GM18502 (cell line): ENCODE data around the gene GUCA1A.
"Not testable (repeated sequence)": the region's sequence is repeated elsewhere in the genome, so short reads cannot be mapped to it uniquely, and the experiment has no call there.

ENCODE experiments used
- ATAC-seq: cut with Tn5 transposase; IDR thresholded peaks from one replicate; pipeline ENCODE4 v1.9.1; 2021; ENCODE audit warnings: mild to moderate bottlenecking; ENCODE audit not compliant: unreplicated experiment, poor library complexity

GUCA1A gene

GRCh38 chr6:42171813-42172581 is 1.2 kb upstream of the GUCA1A start:
- no peak for ATAC-seq

DNA sequence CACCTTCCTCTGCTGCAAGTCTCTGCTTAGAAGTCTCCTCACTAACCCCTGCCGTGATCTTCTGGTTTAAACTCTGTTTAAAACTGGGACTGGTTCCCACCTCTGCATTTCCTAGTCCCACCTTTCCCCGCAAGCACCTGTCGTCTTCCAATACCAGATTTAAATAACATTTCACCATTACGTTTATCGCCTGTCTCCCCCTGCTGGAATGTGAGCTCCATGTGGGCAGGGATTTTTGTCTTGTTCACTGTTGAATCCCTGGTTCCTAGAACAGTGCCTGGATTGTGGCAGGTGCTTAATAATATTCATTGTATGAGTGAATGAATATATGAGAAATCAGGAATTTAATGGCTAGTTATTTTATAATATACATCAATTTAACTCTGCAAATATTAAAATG is 2.7 kb downstream of the GUCA1A start:
- ATAC-seq = no peak

- no peak for ATAC-seq
These were observed 3.8 kb downstream of the GUCA1A start for GRCh38 chr6:42176981-42177380.

DNA sequence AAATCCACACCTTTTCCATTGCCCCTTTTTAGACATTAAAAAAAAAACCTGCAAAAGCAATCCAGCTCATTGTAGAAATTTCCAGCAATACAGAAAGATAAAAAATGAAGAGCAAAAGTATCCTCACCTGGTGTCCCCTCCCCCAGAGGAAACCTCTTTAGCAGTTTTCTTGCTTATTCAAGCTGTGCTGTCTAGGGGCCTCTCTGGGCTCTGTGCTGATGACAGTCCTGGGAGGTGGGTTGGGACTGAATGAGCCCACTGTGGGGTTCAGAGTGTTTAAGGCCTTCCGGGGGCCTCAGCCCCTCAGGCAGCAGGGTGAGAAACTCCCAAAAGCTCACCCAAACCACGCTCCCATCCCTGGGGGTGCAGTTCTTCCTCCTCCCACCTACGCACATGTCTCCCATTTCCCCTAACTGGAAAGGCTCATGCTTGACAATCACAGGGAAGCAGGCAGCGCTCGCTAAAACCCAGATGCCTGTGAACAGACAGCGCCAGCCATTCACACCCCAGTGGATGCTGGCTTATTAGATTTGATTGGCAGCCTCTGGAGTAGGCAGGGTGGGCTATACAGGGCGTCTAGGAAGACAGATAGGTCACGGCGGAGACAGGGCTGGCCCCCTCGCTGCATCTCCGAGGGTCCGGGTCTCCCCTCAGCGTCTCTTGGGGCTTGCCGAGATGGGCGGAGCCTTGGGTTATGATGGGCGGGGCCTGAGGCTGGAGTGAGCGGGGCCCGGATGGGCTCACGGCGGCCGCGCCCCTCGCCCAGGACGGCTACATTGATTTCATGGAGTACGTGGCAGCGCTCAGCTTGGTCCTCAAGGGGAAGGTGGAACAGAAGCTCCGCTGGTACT is 4.6 kb downstream of the GUCA1A start:
- ATAC-seq = no peak

- no peak for ATAC-seq
These were observed 6.2 kb downstream of the GUCA1A start for GRCh38 chr6:42179261-42179944.

- no peak for ATAC-seq
These were observed 6.8 kb downstream of the GUCA1A start for GRCh38 chr6:42179945-42180313.

- no peak for ATAC-seq
These were observed 8.9 kb downstream of the GUCA1A start for GRCh38 chr6:42182101-42182500.

DNA sequence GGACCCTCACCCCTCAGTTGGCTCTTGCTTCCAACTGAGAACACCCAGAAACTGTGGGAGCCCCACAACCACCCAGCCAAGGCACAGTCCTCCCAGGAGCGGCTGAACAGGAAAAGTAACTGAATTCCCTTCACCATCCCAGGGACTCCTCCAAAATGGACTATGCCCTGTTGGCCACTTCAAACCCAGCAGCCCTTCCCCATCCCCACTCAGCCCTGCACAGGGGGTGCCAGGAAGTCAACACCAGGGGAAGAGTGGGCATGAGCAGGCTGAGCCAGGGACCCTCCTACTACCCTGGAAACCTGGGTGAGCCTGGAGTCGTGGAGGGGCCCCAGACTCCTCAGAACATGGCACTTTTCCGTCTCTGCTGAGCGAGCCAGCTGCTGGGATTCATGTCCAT is 11.3 kb downstream of the GUCA1A start:
- no peak for ATAC-seq

- no peak for ATAC-seq
These were observed 12.4 kb downstream of the GUCA1A start for GRCh38 chr6:42185597-42185996.

DNA sequence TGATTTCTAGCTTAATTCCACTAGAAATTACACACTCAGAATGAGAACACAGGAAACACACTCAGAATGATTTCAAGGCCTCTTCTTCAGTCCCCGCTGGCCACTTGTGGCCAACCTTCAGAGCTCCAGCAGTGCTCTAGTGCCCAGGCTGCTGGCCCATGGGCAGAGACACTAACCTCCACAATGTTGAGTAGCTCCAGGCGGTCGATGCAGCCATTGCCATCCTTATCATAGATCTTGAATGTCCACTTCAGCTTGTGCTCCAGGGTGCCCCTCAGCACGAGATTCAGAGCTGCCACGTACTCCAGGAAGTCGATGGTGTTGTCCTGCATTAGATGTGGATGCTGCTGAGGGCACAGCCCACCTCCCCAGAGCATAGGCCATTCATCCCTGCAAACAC is 15.2 kb downstream of the GUCA1A start:
- no peak for ATAC-seq

- ATAC-seq = no peak
These were observed 17.5 kb downstream of the GUCA1A start for GRCh38 chr6:42190554-42191183.

GRCh38 chr6:42192385-42192784 is 19.2 kb downstream of the GUCA1A start:
- not testable (repeated sequence) for ATAC-seq

GRCh38 chr6:42193491-42193894 is 20.3 kb downstream of the GUCA1A start:
- ATAC-seq = no peak

- ATAC-seq = no peak
These were observed 20.9 kb downstream of the GUCA1A start for GRCh38 chr6:42194056-42194455.

GRCh38 chr6:42195415-42195814 is 22.3 kb downstream of the GUCA1A start:
- ATAC-seq = no peak

- no peak for ATAC-seq
These were observed 24.6 kb downstream of the GUCA1A start for GRCh38 chr6:42197555-42198362.

GRCh38 chr6:42199106-42199981 is 26.2 kb downstream of the GUCA1A start:
- ATAC-seq = no peak

DNA sequence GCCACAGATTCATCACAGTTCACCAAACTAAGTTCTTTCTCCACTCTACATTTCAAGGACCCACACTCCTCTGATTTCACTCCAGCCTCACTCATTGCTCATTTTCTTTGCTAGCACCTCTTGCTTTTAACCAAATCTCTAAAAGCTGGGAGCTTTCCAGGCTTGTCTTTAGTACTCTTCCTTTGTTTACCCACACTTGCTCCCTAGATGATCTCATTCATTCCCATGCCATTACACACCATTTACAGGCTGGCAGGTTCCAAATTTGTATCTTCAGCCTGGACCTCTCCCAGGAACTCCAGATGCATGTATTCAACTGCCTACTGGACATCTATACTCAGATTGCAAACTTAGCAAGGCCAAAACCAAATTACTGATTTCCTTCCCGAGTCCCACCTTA is 26.9 kb downstream of the GUCA1A start:
- no peak for ATAC-seq

DNA sequence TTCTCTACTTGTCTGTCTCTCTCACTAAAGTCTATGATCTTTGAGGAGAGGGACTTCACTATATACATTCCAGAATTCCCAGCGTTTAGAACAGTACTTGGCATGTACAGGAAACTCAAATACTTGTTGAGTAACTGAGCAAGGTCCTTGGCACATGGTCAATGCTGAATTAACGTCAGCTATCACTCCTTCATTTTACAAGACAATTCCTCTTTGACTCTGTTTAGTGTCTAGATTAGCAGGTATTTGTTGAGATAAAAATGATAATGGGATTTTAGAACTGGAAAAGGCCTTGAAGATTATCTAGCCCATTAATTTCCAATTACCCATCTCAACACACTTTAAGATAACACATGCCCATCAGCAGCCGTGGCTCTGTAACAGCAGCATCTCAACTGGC is 28.2 kb downstream of the GUCA1A start:
- no peak for ATAC-seq
